GM06990 (cell line): ENCODE results near the gene MPHOSPH9.
"Not testable (repeated sequence)": the region's sequence is repeated elsewhere in the genome, so short reads cannot be mapped to it uniquely, and the experiment has no call there.

ENCODE experiments used
- DNase-seq: peaks from one replicate; pipeline ENCODE4 v3.0.0-alpha.2; 2011; ENCODE audit not compliant: insufficient read length; ENCODE audit errors: extremely low read depth
- H3K27me3 ChIP-seq: replicated peaks from 2 replicates; pipeline ENCODE4 v1.6.0; 2011; ENCODE audit warnings: low read length; ENCODE audit not compliant: control insufficient read depth, insufficient read depth
- H3K36me3 ChIP-seq: 2 replicates; pipeline ENCODE4 v1.5.1; 2011; ENCODE audit warnings: low read length; ENCODE audit not compliant: control insufficient read depth, insufficient read depth
- H3K4me3 ChIP-seq: replicated peaks from 2 replicates; pipeline ENCODE4 v1.5.1; 2011; ENCODE audit warnings: low read depth, mild to moderate bottlenecking, control low read depth, low read length
- CTCF ChIP-seq: IDR thresholded peaks from 2 replicates; pipeline ENCODE4 v1.5.1; 2011; ENCODE audit warnings: low read length, control low read depth, mild to moderate bottlenecking, inconsistent platforms; ENCODE audit not compliant: insufficient read depth, poor library complexity, severe bottlenecking

The MPHOSPH9 gene

DNA sequence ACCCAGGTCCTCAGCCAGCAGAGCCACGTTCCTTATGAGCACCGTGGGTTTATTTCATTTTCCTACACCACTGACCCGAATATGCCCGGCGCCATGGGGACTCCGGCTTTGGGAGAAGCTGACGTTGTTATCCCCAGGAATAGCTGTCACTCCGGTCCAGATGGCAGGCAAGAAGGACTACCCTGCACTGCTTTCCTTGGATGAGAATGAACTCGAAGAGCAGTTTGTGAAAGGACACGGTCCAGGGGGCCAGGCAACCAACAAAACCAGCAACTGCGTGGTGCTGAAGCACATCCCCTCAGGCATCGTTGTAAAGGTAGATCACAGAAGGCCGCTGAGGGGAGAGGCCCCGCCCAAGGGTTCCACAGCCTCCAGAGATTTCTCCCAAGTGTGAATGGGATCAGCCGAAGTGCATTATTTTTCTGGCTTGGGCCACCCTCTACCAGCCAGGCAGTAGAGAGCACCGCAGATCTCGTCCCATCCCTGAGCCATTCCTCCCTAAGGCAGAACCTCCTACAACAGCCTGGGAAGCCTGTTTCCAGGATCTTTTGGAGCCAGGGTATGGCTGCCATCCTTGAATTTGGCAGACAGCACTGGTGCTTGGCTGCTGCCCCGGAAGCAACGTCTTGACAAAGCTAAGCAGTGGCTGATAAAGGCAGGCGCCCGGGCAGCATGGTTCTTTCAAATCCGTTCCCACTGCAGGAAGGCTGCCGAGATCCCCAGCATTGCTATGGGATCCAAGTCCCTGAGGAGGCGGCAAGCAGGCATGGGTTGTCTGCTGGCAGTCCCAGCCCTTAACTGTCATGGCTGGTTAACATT, 20.9 kb upstream of the MPHOSPH9 start:
- Histone ChIP-seq H3K27me3 (no peaks in the 10 kb centered on the region), H3K4me3 (no peak overlapping the region), H3K36me3 (peaks cover 15% of the 10 kb centered on the region)
- DNase-seq: no peak
- no peak for TF ChIP-seq CTCF

DNA sequence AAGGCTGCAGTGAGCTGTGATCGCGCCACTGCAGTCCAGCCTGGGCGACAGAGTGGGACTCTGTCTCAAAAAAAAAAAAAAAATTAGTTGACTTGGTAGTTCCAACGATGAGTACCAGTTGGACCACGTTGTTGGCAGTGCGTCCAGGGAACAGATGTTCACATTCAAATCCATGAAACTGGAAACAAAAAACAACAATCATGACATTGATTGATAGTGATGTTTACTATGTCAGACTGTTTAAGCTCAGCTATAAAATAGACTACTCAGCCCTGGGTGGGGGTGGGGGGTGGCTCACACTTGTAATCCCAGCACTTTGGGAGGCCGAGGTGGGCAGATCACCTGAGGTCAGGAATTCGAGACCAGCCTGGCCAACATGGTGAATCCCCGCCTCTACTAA, 19.4 kb upstream of the MPHOSPH9 start:
- not testable (repeated sequence) for H3K27me3 ChIP-seq, DNase-seq, H3K4me3 ChIP-seq
- H3K36me3 ChIP-seq: peaks cover 14% of the 10 kb centered on the region

GRCh38 chr12:123251403-123252076, 18.6 kb upstream of the MPHOSPH9 start:
- DNase-seq: no peak
- no peaks in the 10 kb centered on the region for H3K27me3 ChIP-seq
- H3K4me3 ChIP-seq: no peak overlapping the region
- no peak for TF ChIP-seq CTCF
- peaks cover 13% of the 10 kb centered on the region for H3K36me3 ChIP-seq

DNA sequence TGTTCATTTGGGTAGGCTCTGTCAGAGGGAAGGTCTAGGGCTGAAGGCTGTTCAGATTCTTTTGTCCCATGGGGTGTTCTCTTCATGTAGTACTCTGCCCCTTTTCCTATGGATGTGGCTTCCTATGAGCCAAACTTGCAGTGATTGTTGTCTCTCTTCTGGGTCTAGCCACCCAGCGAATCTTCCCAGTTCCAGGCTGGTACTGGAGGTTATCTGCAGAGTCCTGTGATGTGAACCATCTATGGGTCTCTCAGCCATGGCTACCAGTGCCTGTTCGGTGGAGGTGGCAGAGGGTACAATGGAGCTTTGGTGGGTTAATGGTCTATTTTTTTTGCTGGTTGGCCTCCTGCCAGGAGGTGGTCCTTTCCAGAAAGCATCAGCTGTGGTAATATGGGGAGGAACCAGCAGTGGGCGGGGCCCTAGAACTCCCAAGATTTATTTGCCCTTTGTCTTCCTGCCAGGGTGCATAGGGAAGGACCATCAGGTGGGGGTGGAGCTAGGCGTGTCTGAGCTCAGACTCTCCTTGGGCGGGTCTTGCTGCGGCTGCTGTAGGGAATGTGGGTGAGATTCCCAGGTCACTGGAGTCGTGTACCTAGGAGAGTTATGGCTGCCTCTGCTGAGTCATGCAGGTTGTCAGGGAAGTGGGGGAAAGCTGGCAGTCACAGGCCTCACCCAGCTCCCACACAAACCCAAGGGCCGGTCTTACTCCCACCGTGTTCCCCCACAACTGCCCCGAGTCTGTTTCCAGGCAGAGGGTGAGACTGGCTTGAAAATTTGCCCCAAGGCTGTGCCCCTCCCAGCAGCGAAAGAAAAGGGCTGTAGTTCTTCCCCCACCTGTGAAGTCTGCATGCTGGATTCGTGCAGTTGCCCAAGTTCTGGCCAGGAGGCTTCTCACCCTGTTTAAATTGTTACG, 17.8 kb upstream of the MPHOSPH9 start:
- no peaks in the 10 kb centered on the region for H3K27me3 ChIP-seq
- no peak for TF ChIP-seq CTCF
- peaks cover 13% of the 10 kb centered on the region for H3K36me3 ChIP-seq
- no peak for DNase-seq
- H3K4me3 ChIP-seq: no peak overlapping the region

DNA sequence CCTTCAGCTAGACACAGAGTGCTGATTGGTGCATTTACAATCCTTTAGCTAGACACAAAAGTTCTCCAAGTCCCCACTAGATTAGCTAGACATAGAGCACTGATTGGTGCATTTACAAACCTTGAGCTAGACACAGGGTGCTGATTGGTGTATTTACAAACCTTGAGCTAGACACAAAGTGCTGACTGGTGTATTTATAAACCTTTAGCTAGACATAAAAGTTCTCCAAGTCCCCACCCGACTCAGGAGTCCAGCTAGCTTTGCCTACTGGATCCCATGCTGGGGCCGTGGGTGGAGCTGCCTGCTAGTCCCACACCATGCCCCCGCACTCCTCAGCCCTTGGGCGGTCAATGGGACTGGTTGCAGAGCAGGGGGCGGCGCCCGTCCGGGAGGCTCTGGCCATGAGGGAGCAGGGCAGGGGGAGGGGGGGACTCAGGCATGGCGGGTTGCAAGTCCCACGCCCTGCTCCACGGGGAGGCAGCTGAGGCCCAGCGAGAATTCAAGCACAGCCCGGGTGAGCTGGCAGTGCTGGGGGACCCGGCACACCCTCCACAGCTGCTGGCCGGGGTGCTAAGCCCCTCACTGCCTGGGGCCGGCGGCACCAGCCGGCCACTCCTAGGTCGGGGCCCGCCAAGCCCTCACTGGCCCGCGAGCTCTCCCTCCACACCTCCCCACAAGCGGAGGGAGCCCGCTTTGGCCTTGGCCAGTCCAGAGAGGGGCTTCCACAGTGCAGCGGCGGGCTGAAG, 16.2 kb upstream of the MPHOSPH9 start:
- H3K4me3 ChIP-seq, H3K27me3 ChIP-seq, H3K36me3 ChIP-seq, DNase-seq: not testable (repeated sequence)

DNA sequence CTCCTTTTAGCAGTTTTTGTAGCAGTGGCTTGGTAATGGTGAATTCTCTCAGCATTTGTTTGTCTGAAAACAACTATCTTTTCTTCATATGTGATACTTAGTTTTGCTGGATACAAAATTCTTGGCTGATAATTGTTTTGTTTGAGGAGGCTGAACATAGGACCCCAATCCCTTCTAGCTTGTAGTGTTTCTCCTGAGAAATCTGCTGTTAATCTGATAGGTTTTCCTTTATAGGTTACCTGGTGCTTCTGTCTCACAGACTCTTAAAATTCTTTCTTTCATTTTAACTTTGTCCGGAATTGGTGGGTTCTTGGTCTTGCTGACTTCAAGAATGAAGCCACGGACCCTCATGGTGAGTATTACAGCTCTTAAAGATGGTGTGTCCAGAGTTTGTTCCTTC, 15.2 kb upstream of the MPHOSPH9 start:
- DNase-seq, H3K4me3 ChIP-seq, H3K27me3 ChIP-seq, H3K36me3 ChIP-seq: not testable (repeated sequence)
